Neural crest cell (in vitro differentiated cells): ENCODE results near the gene FCF1. TPM values are rescaled to one million over a fixed set of nuclear protein-coding genes. Genes with fewer than 3 reads are reported as not detected.
A peak's percentile ranks its signal among the peaks of the same experiment; 100 is the strongest.
"Not testable (repeated sequence)": the region's sequence is repeated elsewhere in the genome, so short reads cannot be mapped to it uniquely, and the experiment has no call there.

ENCODE experiments used
- DNase-seq: peaks from one replicate; pipeline ENCODE4 v3.0.0; 2021; ENCODE audit warnings: low read depth, mixed read lengths, low spot score
- H3K27ac Mint-ChIP-seq: one replicate; pipeline ENCODE4 v1.8.0; 2021; ENCODE audit warnings: mild to moderate bottlenecking, mixed read lengths; ENCODE audit not compliant: unreplicated experiment
- H3K27me3 Mint-ChIP-seq: 2 replicates; pipeline ENCODE4 v1.8.0; 2021; ENCODE audit warnings: low read depth, mild to moderate bottlenecking, mixed read lengths
- H3K36me3 Mint-ChIP-seq: 2 replicates; pipeline ENCODE4 v1.8.0; 2021; ENCODE audit warnings: low read depth, mild to moderate bottlenecking, mixed read lengths
- H3K4me1 Mint-ChIP-seq: 2 replicates; pipeline ENCODE4 v1.8.0; 2021; ENCODE audit warnings: mixed read lengths
- H3K4me3 Mint-ChIP-seq: one replicate; pipeline ENCODE4 v1.8.0; 2021; ENCODE audit warnings: mild to moderate bottlenecking, mixed read lengths
- H3K9me3 Mint-ChIP-seq: 2 replicates; pipeline ENCODE4 v1.8.0; 2021; ENCODE audit warnings: mixed read lengths
- total RNA-seq: library from RNA; stranded (reverse); gene quantifications from 2 replicates; pipeline ENCODE4 v1.2.1, GENCODE V29; 2021
- TF ChIP-seq, protein P1 (sequence below): fragments of 200-600 bp; sonication (generic); conservative IDR thresholded peaks from 2 replicates; pipeline ENCODE4 v1.5.0; 2021; ENCODE audit warnings: antibody characterized with exemption, mild to moderate bottlenecking

The FCF1 gene
- total RNA-seq, 1 donor from 2014 or later = 53.3 TPM

- Mint-ChIP-seq H3K4me1 (no peaks in the 10 kb centered on the region), H3K9me3 (peaks cover 14% of the 10 kb centered on the region), H3K4me3 (no peak overlapping the region), H3K27ac (no peak overlapping the region), H3K36me3 (peaks cover 8% of the 10 kb centered on the region), H3K27me3 (no peaks in the 10 kb centered on the region)
- DNase-seq = no peak
- TF ChIP-seq, protein P1, sequence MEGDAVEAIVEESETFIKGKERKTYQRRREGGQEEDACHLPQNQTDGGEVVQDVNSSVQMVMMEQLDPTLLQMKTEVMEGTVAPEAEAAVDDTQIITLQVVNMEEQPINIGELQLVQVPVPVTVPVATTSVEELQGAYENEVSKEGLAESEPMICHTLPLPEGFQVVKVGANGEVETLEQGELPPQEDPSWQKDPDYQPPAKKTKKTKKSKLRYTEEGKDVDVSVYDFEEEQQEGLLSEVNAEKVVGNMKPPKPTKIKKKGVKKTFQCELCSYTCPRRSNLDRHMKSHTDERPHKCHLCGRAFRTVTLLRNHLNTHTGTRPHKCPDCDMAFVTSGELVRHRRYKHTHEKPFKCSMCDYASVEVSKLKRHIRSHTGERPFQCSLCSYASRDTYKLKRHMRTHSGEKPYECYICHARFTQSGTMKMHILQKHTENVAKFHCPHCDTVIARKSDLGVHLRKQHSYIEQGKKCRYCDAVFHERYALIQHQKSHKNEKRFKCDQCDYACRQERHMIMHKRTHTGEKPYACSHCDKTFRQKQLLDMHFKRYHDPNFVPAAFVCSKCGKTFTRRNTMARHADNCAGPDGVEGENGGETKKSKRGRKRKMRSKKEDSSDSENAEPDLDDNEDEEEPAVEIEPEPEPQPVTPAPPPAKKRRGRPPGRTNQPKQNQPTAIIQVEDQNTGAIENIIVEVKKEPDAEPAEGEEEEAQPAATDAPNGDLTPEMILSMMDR = no peak
Observed at GRCh38 chr14:74754157-74754556, 41.2 kb downstream of the FCF1 start.

DNA sequence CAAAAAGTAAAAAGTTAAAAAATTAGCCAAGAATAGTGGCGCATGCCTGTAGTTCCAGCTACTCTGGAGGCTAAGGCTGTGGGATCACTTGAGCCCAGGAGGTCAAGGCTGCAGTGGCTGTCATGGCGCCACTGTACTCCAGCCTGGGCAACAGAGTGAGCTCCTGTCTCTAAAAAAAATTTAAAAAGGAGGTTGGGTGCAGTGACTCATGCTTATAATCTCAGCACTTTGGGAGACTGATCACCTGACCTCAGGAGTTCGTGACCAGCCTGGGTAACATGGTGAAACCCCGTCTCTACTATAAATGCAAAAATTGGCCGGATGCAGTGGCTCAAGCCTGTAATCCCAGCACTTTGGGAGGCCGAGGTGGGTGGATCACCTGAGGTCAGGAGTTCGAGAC lies 42.0 kb downstream of the FCF1 start:
- Mint-ChIP-seq H3K36me3 (peaks cover 8% of the 10 kb centered on the region), H3K9me3 (peaks cover 14% of the 10 kb centered on the region), H3K4me3 (no peak overlapping the region), H3K4me1 (no peaks in the 10 kb centered on the region), H3K27ac (no peak overlapping the region), H3K27me3 (no peaks in the 10 kb centered on the region)
- TF ChIP-seq, protein P1 = no peak
- DNase-seq = no peak

DNA sequence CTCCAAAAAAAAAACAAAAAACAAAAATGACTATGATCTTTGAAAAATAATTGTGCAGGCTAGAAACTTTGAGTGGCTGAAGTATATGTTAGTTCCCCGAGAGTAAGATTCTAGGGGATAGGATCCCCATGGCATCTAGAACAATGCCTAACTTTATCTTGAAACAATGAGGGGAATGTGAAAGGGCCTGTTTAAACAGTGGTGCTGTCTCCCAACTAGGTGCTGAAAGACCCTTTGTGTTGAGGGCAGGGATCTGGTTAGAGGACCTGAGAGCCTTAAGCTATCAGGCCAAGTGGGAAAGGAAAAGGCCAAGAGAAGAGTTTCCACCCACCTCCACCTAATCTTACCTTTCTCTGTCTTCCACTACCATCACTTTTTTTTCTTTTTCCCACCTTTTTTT lies 43.4 kb downstream of the FCF1 start:
- peaks cover 8% of the 10 kb centered on the region for H3K36me3 Mint-ChIP-seq

GRCh38 chr14:74758505-74758904 lies 45.6 kb downstream of the FCF1 start:
- not testable (repeated sequence) for H3K36me3 Mint-ChIP-seq, H3K4me3 Mint-ChIP-seq, H3K4me1 Mint-ChIP-seq, H3K27ac Mint-ChIP-seq, DNase-seq, H3K9me3 Mint-ChIP-seq, H3K27me3 Mint-ChIP-seq

More for the DNA sequence above, 43.4 kb downstream of the FCF1 start:
- Mint-ChIP-seq H3K27ac (no peak overlapping the region), H3K27me3 (no peaks in the 10 kb centered on the region), H3K4me3 (no peak overlapping the region), H3K4me1 (no peaks in the 10 kb centered on the region), H3K9me3 (peaks cover 14% of the 10 kb centered on the region)
- DNase-seq = no peak
- TF ChIP-seq, protein P1 = no peak

GRCh38 chr14:74762917-74763802 lies 50.2 kb downstream of the FCF1 start, which contains the start of gene YLPM1:
TSS of gene YLPM1 (plus strand) at chr14:74763316. CDS start at chr14:74763490, 174 bp downstream.
- H3K9me3 Mint-ChIP-seq = no peaks in the 10 kb centered on the region
- H3K4me3 Mint-ChIP-seq = peak within 1 kb of the TSS; percentile 86
- TF ChIP-seq, protein P1 = peak; percentile 61
- H3K27me3 Mint-ChIP-seq = no peaks in the 10 kb centered on the region
- peak; percentile 86 for DNase-seq
- no peaks in the 10 kb centered on the region for H3K36me3 Mint-ChIP-seq
- peak within 1 kb of the TSS; percentile 93 for H3K27ac Mint-ChIP-seq
- H3K4me1 Mint-ChIP-seq = peaks cover 39% of the 10 kb centered on the region

DNA sequence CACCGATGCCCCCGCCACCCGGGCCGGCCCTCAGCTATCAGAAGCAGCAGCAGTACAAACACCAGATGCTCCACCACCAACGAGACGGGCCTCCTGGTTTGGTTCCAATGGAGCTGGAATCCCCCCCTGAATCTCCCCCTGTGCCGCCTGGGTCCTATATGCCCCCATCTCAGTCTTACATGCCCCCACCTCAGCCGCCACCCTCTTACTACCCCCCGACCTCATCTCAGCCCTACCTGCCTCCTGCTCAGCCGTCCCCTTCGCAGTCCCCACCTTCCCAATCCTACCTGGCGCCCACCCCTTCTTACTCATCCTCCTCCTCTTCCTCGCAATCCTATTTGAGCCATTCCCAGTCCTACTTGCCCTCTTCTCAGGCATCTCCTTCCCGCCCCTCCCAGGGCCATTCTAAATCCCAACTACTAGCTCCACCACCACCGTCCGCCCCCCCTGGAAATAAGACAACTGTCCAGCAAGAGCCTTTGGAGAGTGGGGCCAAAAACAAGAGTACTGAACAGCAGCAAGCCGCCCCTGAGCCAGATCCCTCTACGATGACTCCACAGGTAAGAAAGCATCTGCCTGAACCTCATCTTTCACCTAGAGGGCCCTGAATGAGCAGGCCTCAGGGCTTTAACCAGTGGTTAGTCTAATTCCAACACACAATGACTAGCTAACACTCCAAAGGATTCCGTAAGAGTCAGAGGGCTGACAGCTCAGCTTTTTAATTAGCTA lies 51.0 kb downstream of the FCF1 start:
- DNase-seq = no peak
- H3K27ac Mint-ChIP-seq = peak overlapping the region; percentile 93

More for the DNA sequence above, 51.0 kb downstream of the FCF1 start:
- Mint-ChIP-seq H3K9me3 (no peaks in the 10 kb centered on the region), H3K36me3 (no peaks in the 10 kb centered on the region), H3K4me3 (peak overlapping the region; percentile 86), H3K4me1 (peaks cover 44% of the 10 kb centered on the region), H3K27me3 (no peaks in the 10 kb centered on the region)
- TF ChIP-seq, protein P1 = no peak
